ENCODE results near the gene LMF2.
"Not testable (repeated sequence)": the region's sequence is repeated elsewhere in the genome, so short reads cannot be mapped to it uniquely, and the experiment has no call there.

The LMF2 gene

GRCh38 chr22:50526108-50526833 lies 18.8 kb upstream of the LMF2 start:
- Histone ChIP-seq H3K27ac (peak overlapping the region; percentile 78 to 100 (median 98)), H3K4me3 (peak overlapping the region; percentile 54 to 87 (median 74))

DNA sequence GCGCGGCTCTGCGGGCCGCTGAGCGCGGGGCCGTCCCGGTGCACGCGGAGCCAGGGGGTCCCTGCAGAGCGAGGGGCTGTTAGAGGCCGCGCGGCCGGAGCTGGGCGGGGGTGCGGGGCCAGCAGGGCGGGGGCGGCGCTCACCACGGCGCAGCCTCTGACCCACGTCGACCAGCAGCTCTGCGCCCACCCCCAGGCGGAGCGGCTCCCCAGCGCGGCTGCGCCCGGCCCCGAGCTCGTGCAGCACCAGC lies 18.3 kb upstream of the LMF2 start:
- Histone ChIP-seq H3K27ac (peak overlapping the region; percentile 78 to 100 (median 98)), H3K4me3 (peak overlapping the region; percentile 54 to 87 (median 74))

DNA sequence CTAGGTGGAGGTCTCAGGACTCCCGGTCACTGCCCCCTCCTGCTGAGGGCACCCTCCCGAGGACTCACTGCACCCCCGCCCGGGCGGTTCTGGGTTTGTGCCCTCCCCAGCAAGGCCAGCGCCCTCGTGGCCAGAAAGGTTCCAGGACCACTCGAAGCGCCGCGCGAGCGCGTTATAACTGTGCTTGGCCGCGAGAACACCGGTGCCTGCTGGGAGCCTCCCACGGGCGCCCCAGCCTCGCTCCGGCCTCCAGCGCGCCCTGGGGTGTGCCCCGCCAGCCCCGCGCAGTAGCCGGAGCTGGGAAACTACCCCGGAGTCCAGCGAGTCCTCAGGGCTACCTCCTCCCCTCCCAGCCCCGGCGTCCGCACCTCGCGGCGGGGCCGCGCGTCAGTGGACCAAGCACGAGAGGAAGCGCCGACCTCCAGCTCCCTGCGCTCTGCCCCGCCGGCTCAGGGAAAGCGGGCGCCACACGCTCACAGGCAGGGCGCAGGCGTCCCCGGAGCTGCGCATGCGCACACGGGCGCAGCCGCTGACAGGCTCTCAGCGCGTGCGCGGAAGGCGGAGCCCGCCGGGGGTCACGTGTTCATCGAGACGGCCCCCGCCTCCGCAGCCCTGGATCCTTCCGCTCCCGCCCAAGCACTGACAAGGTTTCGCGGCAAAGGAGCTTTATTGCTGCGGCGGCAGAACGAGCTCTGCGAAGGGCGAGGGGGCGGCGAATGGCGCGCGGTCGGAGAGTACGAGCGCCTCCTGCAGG lies 17.8 kb upstream of the LMF2 start, which contains the start of gene SCO2:
Gene SCO2 (minus strand): TSS at position 495 of the 754 bp plus-strand sequence. CDS start 1,187 bp downstream, outside the sequence.
- Histone ChIP-seq H3K27ac (peak within 1 kb of the TSS; percentile 78 to 100 (median 98)), H3K4me3 (peak within 1 kb of the TSS; percentile 54 to 87 (median 74))

- Histone ChIP-seq H3K27ac (peak overlapping the region; percentile 66 to 100 (median 98)), H3K4me3 (peak overlapping the region; percentile 54 to 87 (median 74))
Observed at GRCh38 chr22:50524676-50525103, 17.2 kb upstream of the LMF2 start.

- H3K4me3 ChIP-seq, result peak overlapping the region; percentile 54 to 87 (median 74)
Observed at GRCh38 chr22:50523806-50524675, 16.5 kb upstream of the LMF2 start.

DNA sequence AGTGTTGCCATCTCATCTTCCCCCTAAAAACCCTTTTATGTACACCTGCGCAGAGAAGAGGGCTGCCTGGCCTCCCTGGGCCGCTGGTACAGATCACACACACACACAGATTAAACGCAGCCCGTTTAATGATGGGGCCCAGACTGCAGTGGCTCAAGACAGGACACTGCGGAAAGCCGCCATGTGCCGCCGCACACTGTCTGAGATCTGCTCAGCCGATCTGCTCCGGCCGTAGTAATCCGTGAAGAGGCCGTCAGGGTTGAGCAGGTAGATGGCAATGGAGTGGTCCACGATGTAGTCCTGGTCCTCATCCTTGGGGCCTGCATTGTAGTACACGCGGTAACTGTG lies 15.9 kb upstream of the LMF2 start:
- H3K4me3 ChIP-seq, result no peak overlapping the region
- H3K27ac ChIP-seq, result no peak overlapping the region

More at GRCh38 chr22:50523806-50524675, 16.5 kb upstream of the LMF2 start:
- H3K27ac ChIP-seq, result peak overlapping the region in 16 of 21 experiments; percentile 22 to 100 (median 98)

GRCh38 chr22:50522806-50523438 lies 15.4 kb upstream of the LMF2 start:
- no peak overlapping the region for H3K4me3 ChIP-seq
- no peak overlapping the region for H3K27ac ChIP-seq

DNA sequence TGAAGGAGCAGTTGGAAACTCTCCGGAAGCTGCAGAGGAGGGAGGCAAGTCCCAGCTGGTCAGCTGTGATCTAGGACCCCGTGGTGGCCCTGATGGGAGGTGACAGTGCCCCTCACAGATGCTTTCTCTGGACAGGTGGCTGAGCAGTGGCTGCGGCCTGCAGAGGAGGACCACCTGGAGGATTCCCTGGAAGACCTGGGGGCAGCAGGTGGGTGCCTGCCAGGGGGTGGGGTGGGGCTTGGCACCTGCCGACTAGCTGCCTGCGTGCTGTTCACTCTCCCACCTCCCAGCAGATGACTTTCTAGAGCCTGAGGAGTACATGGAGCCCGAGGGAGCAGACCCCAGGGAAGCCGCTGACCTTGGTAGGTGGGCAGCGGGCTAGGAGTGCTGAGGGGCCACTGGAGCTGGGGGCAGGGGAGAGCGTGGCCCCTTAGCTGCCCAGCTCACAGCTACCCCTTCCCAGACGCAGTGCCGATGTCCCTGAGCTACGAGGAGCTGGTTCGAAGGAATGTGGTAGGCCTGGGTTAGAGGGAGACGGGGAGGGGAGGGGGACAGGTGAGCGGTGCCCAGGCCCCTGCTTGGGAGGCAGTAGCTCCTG lies 14.8 kb upstream of the LMF2 start:
- no peak overlapping the region for H3K4me3 ChIP-seq
- no peak overlapping the region for H3K27ac ChIP-seq

GRCh38 chr22:50521710-50522109 lies 14.2 kb upstream of the LMF2 start:
- H3K27ac ChIP-seq, result no peak overlapping the region
- no peak overlapping the region for H3K4me3 ChIP-seq

GRCh38 chr22:50520826-50521453 lies 13.4 kb upstream of the LMF2 start:
- H3K4me3 ChIP-seq, result no peak overlapping the region

DNA sequence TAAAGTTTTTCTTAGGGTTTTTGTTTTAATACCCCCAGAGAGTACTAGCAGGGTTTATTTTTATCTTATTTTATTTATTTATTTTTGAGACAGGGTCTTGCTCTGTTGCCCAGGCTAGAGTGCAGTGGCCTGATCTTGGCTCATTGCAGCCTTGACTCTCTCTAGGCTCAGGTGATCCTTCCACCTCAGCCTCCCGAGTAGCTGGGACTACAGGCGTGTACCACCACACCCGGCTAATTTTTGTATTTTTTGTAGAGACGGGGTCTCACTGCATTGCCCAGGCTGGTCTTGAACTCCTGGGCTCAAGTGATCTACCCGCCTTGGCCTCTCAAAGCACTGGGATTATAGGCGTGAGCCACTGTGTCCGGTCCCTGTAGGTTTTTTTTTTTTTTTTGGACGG lies 12.7 kb upstream of the LMF2 start:
- H3K4me3 ChIP-seq, H3K27ac ChIP-seq: not testable (repeated sequence)

More at GRCh38 chr22:50520826-50521453, 13.4 kb upstream of the LMF2 start:
- H3K27ac ChIP-seq, result no peak overlapping the region

DNA sequence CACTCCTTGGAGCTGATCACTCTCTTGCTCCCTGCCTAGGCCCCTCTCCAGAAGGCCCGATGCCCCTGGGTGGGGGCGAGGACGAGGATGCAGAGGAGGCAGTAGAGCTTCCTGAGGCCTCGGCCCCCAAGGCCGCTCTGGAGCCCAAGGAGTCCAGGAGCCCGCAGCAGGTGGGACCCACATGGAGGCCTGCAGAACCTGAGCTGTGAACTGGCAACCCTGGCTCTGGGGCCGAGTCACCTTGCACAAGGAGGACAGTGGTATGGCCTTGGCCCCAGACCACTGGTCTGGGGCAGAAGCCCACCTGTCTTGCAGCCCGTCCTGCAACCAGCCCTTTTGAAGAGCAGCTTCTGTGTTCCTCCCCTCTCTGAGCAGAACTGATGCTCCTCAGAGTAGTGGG lies 11.6 kb upstream of the LMF2 start:
- Histone ChIP-seq H3K27ac (no peak overlapping the region), H3K4me3 (no peak overlapping the region)

DNA sequence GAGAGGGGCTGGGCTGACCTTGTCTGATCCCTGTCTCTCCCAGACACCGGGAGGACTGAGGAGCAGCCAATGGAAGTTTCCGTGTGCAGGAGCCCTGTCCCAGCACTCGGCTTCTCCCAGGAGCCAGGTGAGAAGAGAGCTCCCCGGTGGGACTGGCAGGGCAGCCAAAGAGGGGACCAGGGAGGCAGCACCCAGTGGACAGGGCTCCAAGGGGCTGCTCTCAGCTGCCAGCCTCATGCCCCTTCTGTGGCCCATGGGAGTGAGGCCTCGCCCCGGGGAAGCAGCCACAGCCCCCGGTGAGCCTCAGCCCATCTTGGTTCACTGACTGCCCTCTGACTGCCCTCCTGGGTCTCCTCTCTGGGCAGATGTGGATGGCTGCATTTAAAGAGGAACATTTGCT lies 11.1 kb upstream of the LMF2 start:
- Histone ChIP-seq H3K27ac (no peak overlapping the region), H3K4me3 (no peak overlapping the region)

DNA sequence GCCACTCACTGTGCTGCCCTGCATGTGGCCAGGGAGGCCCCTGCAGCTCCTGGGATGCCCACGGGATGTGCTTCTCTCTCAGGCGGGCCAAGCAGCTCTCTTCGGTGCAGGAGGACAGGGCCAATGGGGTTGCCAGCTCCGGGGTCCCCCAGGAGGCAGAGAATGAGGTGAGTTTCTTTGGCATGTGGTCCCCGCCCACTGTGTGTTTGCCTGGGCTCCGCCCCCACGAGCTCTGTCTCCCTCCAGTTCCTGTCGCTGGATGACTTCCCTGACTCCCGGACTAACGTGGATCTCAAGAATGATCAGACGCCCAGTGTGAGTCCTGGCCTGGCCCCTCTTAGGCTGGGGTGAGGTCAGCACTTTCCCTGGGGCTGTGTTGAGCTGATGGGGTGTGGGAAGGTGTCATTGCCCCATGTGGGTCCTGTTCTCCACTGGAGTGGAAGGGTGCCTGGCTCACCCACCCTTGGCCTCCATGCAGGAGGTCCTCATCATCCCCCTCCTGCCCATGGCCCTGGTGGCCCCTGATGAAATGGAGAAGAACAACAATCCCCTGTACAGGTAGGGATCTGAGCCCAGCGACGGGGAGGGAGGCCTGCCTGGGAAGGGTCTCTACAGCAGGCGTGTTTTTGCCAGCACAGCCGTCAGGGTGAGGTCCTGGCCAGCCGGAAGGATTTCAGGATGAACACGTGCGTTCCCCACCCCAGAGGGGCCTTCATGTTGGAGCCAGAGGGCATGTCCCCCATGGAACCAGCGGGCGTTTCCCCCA lies 10.2 kb upstream of the LMF2 start:
- Histone ChIP-seq H3K4me3 (no peak overlapping the region), H3K27ac (no peak overlapping the region)

- Histone ChIP-seq H3K27ac (no peak overlapping the region), H3K4me3 (no peak overlapping the region)
Observed at GRCh38 chr22:50516891-50517290, 9.4 kb upstream of the LMF2 start.

DNA sequence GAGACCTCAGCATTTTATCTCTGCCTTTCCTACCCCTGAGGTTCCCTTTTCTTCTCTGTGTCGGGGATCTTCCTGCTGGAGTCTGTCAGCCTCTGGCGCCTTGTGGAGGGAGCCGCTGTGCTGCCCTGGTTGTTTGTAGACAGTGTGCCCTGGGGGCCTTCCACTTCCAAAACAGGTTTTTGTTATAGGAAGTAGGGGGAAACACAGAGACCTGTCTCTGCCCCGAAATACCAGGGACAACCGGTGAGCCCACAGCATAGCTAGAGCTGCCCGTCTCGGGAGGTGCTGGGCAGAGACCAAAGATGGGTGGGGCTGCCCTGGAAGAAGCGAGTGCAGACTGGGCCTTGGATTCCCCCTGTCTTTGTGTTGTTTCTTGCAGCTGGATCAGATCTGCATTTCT lies 8.6 kb upstream of the LMF2 start:
- no peak overlapping the region for H3K27ac ChIP-seq
- H3K4me3 ChIP-seq, result no peak overlapping the region

DNA sequence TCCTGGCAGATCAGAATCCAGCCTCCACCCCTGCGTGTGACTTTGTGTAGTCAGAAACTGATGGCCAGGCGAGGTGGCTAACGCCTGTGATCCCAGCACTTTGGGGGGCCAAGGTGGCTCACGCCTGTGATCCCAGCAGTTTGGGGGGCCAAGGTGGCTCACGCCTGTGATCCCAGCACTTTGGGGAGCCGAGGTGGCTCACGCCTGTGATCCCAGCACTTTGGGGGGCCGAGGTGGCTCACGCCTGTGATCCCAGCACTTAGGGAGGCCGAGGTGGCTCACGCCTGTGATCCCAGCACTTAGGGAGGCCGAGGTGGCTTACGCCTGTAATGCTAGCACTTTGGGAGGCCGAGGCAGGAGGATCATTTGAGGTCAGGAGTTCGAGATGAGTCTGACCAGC lies 5.7 kb upstream of the LMF2 start:
- H3K4me3 ChIP-seq, result no peak overlapping the region
- H3K27ac ChIP-seq, result no peak overlapping the region

DNA sequence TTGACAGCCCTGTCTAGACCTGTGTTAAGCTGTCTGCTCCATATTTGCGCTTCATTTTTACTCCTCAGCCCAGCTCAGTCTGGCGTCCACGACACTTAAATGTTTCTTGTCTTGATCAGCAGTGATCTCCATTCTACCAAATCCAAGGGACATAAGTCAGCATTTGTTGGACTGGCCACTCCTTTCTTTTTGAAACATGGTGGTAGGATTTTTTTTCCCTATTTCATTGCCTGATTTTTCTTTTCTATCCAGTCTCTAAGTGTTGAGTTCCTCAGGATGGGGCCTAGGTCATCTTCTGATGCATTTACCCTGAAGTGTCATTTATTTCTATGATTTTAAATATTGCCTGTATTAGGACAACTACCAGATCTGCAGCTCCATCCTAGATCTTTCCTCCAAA lies 1.4 kb upstream of the LMF2 start:
- peak overlapping the region; percentile 71 to 95 (median 86) for H3K4me3 ChIP-seq
- peak overlapping the region in 17 of 21 experiments; percentile 86 to 96 (median 92) for H3K27ac ChIP-seq
